Duodenal mucosa (tissue), 2 donors: ENCODE data around the gene YAE1.

Source experiments
- H3K27ac ChIP-seq: one replicate; pipeline ENCODE4 v1.7.0; 2013; ENCODE audit warnings: low read depth, low read length
- H3K27me3 ChIP-seq, 2 donors: one replicate each; pipeline ENCODE4 v1.7.0; 2013; ENCODE audit warnings: low read length in 2 of 2, control low read depth in 1 of 2; ENCODE audit not compliant: insufficient read depth in 2 of 2, control insufficient read depth in 1 of 2
- H3K36me3 ChIP-seq, 2 donors: one replicate each; pipeline ENCODE4 v1.7.0; 2013; ENCODE audit warnings: low read length in 2 of 2, control low read depth in 1 of 2; ENCODE audit not compliant: insufficient read depth in 2 of 2, control insufficient read depth in 1 of 2
- H3K4me1 ChIP-seq, 2 donors: one replicate each; pipeline ENCODE4 v1.7.0; 2013; ENCODE audit warnings: low read length in 2 of 2, control low read depth in 1 of 2; ENCODE audit not compliant: insufficient read depth in 2 of 2, control insufficient read depth in 1 of 2
- H3K4me3 ChIP-seq, 2 donors: one replicate each; pipeline ENCODE4 v1.7.0; 2013; ENCODE audit warnings: low read length in 2 of 2, low read depth in 1 of 2
- H3K9ac ChIP-seq, 2 donors: one replicate each; pipeline ENCODE4 v1.7.0; 2013; ENCODE audit warnings: low read length in 2 of 2, low read depth in 1 of 2
- H3K9me3 ChIP-seq, 2 donors: one replicate each; pipeline ENCODE4 v1.7.0; 2013; ENCODE audit warnings: low read length in 2 of 2, control low read depth in 1 of 2; ENCODE audit not compliant: control insufficient read depth in 1 of 2

The YAE1 gene

DNA sequence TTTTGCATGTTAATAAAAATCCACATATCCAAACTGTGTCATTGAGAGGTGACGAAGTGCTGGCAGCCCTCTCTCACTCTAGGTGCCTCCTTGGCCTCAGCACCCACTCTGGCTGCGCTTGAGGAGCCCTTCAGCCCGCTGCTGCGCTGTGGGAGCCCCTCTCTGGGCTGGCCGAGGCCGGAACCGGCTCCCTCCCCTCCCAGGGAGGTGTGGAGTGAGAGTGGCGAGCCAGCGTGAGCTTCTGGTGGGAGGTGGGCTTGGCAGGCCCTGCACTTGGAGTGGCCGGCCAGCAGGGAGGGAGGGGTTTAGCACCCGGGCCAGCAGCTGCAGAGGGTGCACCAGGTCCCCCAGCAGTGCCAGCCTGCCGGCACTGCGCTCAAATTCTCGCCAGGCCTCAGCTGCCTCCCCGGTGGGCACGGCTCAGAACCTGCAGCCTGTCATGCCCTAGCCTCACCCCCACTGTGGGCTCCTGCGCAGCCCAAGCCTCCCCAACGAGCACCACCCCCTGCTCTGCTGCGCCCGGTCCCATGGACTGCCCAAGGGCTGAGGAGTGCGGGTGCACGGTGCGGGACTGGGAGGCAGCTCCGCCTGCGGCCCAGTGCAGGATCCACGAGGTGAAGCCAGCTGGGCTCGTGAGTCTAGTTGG lies 11.1 kb downstream of the YAE1 start:
- Histone ChIP-seq H3K27me3 (no peaks in the 10 kb centered on the region), H3K36me3 (peaks cover 3 to 12% of the 10 kb centered on the region in 2 donors), H3K9ac (no peak overlapping the region), H3K9me3 (no peaks in the 10 kb centered on the region), H3K27ac (no peak overlapping the region), H3K4me3 (no peak overlapping the region), H3K4me1 (peaks cover 0 to 4% of the 10 kb centered on the region in 2 donors)

DNA sequence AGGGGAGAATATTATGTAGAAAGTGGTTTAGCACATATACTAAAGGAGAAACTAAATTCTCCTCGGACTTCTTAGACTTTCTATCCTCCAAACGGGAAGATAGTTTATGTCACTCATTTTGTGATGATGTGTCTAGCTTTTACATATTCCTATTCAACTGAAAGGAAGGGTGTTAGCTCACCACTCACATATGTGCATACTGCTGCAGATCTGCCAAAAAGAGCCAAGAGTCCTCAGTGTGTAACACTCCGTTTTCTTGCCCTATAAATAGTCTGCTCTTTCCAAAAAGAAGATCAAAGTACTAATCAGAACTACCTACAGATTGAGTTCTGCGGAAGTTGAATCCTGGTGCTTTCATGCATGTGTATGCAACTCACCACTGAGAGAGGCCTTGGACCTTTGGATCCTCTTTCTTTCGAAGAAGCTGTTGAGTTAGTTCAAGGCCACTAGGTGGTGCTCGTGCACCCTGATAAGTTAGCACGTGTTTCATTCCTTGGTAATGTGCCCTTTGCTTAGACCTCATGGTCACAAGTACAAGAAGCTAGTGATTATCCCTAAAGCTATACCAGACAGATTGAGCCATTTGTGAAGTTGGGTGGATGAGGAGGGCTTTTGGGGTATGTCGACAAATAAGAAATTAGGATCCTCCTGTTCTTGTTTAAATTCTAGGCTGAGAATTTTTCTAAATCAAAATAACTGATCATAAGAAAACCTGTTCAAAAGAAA lies 14.1 kb downstream of the YAE1 start:
- H3K27ac ChIP-seq = no peak overlapping the region
- H3K4me3 ChIP-seq = no peak overlapping the region
- peaks cover 0 to 4% of the 10 kb centered on the region in 2 donors for H3K4me1 ChIP-seq
- no peak overlapping the region for H3K9ac ChIP-seq
- H3K27me3 ChIP-seq = no peaks in the 10 kb centered on the region
- peaks cover 0 to 7% of the 10 kb centered on the region in 2 donors for H3K36me3 ChIP-seq
- H3K9me3 ChIP-seq = no peaks in the 10 kb centered on the region

DNA sequence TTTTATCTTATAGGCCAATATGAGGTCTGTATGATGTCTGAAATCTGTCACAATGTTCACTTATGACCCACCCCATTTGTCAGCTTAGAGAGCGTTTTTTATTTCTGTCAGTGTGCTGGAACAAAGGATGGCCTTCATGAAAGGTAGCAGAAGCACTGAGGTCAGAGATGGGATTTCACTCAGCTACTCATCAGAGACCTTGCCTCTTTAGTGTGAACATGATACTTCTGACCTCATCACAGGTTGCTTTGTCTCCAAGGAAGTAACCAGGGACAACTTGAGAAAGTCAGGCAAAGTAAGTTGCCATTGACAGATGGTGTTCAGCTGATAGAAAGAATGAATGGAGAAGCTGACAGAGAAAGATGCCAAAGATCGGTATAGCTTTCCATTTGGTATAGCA lies 16.3 kb downstream of the YAE1 start:
- Histone ChIP-seq H3K9ac (no peak overlapping the region), H3K27me3 (no peaks in the 10 kb centered on the region), H3K27ac (no peak overlapping the region), H3K4me3 (no peak overlapping the region), H3K36me3 (peaks cover 0 to 5% of the 10 kb centered on the region in 2 donors), H3K9me3 (no peaks in the 10 kb centered on the region), H3K4me1 (peaks cover 0 to 4% of the 10 kb centered on the region in 2 donors)

DNA sequence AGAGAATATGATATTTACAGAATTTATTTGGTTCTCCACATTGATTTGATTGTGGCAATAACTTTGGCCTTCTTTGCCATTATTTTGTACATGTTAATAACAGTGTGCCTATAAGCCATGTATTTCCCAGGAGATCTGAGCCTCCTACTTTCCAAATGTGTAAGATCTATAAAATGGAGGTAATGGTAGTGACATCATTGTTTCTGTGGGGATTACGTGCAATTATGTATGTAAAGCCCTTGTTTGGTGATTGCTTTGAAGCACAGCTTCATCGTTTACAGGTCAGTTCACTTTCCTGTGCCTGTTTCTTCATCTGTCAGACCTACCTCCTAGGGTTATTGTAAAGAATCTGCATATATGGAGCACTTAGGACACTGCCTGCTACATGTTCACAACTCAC lies 17.3 kb downstream of the YAE1 start:
- Histone ChIP-seq H3K27ac (no peak overlapping the region), H3K9ac (no peak overlapping the region), H3K27me3 (no peaks in the 10 kb centered on the region), H3K4me1 (peaks cover 0 to 4% of the 10 kb centered on the region in 2 donors), H3K9me3 (no peaks in the 10 kb centered on the region), H3K4me3 (no peak overlapping the region), H3K36me3 (peaks cover 0 to 1% of the 10 kb centered on the region in 2 donors)

DNA sequence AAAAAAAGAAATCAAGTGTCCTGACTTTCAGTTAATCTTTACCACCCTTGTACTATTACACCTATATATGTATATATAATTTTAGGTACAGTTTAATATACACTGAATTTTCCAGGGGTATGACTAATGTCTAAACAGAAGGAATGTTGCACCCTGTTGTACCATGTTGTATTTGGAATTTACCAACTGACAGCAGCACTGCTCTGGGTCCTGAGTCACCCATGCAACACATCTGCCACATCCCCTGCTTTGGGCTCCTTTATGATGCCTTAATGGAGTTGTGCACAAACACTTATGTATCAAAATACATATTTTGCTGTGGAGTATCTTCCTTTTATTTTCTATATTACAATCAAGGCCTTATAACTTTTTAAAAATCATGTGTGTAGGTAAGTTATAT lies 21.2 kb downstream of the YAE1 start:
- Histone ChIP-seq H3K27ac (no peak overlapping the region), H3K4me1 (peaks cover 3 to 5% of the 10 kb centered on the region in 2 donors), H3K9me3 (no peaks in the 10 kb centered on the region), H3K9ac (no peak overlapping the region), H3K27me3 (no peaks in the 10 kb centered on the region), H3K36me3 (no peaks in the 10 kb centered on the region), H3K4me3 (no peak overlapping the region)

DNA sequence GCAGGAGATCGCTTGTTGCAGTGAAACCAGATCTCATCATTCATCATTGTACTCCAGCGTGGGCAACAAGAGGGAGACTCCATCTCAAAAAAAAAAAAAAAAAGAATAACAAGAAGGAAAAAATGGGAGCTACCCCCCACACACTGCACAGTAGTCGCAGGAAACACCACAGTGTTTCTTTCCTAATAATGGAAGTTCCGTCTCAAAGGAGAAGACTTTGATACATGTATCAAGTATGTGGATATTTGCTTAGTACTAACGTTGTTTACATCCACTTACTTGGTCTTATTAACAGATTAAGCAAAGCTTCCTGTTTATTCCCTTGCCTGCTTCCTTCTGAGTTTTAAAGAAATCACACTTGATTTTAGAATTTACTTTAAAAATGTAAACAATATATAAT lies 22.2 kb downstream of the YAE1 start:
- Histone ChIP-seq H3K27me3 (no peaks in the 10 kb centered on the region), H3K27ac (no peak overlapping the region), H3K9ac (no peak overlapping the region), H3K4me3 (no peak overlapping the region), H3K36me3 (no peaks in the 10 kb centered on the region), H3K9me3 (no peaks in the 10 kb centered on the region), H3K4me1 (peaks cover 3 to 5% of the 10 kb centered on the region in 2 donors)

DNA sequence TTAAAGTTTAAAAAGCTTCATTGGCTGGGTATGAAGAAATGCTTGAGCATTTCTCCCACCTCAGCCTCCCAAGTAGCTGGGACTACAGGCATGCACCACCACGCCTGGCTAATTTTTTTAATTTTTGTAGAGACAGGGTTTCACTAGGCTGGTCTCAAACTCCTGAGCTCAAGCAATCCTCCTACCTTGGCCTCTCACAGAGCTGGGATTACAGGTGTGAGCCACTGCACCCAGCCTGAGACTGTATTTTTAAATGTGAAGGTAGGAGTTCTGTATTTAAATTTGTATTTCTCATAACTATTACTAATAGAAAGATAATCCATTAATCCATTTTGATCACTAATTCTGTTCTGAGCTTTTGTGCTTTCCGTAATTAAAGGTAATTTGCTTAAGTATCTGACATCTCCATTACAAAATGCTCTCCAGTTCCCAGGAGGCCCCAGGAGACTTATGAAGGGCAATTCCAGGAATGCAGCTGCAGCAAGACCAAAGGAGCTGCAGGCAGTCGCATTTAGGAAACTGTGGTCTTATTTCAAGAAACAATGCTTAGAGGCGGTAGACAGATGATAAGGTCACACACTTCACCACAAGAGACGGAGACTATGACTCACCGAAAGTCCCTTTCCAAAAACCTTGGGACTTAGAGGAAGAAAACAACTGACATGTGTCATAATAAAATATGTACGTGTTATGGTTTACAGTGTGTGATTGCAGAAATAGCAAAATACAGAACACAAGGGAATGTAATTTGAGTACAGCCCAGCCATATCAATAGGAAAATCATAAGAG lies 23.3 kb downstream of the YAE1 start:
- Histone ChIP-seq H3K36me3 (no peaks in the 10 kb centered on the region), H3K4me1 (peaks cover 3 to 5% of the 10 kb centered on the region in 2 donors), H3K27me3 (no peaks in the 10 kb centered on the region), H3K9me3 (no peaks in the 10 kb centered on the region), H3K9ac (no peak overlapping the region), H3K27ac (no peak overlapping the region), H3K4me3 (no peak overlapping the region)

DNA sequence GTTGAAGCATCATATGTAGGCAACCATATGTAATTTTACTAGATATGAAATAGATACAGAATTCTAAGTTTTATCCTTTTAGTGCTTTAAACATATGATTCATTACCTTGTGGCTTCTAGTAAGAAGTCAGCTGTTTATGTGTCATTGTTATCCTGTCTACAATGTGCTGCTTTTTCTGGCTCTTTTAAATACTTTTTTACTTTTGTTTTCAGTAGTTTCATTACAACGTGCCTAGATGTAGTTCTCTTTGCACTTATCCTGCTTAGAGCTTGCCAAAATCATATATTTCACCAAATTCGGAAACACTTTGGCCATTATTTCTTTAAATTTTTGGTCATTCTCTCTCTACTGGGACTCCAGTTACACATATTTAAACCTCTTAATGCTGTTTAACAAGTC lies 26.4 kb downstream of the YAE1 start:
- Histone ChIP-seq H3K36me3 (no peaks in the 10 kb centered on the region), H3K4me3 (no peak overlapping the region), H3K27me3 (no peaks in the 10 kb centered on the region), H3K27ac (no peak overlapping the region), H3K9me3 (no peaks in the 10 kb centered on the region), H3K4me1 (peaks cover 3 to 5% of the 10 kb centered on the region in 2 donors), H3K9ac (no peak overlapping the region)

DNA sequence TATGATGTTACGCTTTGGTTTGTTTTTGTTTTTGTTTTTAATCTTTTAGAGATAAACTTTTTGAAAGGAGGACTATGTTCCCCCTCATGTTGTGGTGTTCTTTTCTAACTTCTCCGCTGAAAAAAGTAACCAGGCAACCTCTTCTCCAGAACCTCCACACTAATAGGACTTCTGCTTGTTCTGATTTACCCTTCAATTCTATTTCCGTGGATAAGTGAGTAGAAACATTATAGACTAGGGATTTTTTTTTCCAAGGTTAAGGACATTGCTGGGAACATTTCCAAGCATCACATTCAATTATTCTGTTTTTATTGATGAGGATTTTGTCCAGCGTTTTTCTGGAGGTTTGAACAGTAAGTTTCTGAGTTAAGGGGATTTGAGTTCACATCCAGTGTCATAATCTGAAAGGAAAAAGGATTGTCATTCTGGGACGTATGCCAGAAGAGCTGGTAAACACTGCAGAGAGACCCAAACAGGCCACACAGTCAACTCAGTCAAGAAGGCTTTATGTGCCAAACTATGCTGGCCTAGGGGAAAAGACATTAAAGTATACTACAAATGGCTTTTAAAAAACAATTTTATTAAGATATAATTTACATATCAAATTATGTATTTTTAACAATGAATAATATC lies 28.9 kb downstream of the YAE1 start:
- no peak overlapping the region for H3K27ac ChIP-seq
- H3K4me1 ChIP-seq = no peaks in the 10 kb centered on the region
- no peaks in the 10 kb centered on the region for H3K36me3 ChIP-seq
- no peak overlapping the region for H3K4me3 ChIP-seq
- H3K9me3 ChIP-seq = no peaks in the 10 kb centered on the region
- H3K27me3 ChIP-seq = no peaks in the 10 kb centered on the region
- no peak overlapping the region for H3K9ac ChIP-seq

DNA sequence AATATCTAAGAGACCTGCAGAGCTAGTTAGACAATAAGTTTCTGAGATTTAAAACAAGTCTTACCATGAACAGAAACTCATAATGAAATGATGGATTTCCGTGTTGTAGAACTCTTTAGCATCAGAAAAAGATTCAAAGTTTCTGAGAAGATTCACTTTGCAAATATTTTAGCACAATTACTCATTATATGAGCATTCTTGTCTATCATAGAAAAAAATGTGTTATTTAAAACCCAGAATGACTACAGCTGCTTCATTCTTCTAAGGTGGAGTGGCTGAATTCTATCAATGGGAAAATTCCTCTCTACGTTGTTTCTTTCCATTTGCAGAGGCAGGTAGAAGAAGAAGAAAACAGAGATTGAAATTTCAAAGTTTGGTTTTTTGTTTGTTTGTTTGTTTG lies 36.1 kb downstream of the YAE1 start:
- H3K4me3 ChIP-seq = no peak overlapping the region
- no peak overlapping the region for H3K27ac ChIP-seq
- H3K27me3 ChIP-seq = no peaks in the 10 kb centered on the region
- H3K9me3 ChIP-seq = no peaks in the 10 kb centered on the region
- peaks cover 3 to 16% of the 10 kb centered on the region in 2 donors for H3K4me1 ChIP-seq
- no peaks in the 10 kb centered on the region for H3K36me3 ChIP-seq
- no peak overlapping the region for H3K9ac ChIP-seq
